DOHH2 (cell line): ENCODE data around the gene PSG1.
"Not testable (repeated sequence)": the region's sequence is repeated elsewhere in the genome, so short reads cannot be mapped to it uniquely, and the experiment has no call there.

Experiments used
- H3F3A ChIP-seq: fragments of 200-600 bp; sonication (generic), shearing (Covaris generic); 2 replicates; pipeline ENCODE4 v1.6.0; 2016; ENCODE audit warnings: antibody characterized with exemption, mild to moderate bottlenecking; ENCODE audit not compliant: control insufficient read depth, insufficient read depth
- H3K27ac ChIP-seq: fragments of 200-600 bp; sonication (generic); 2 replicates; pipeline ENCODE4 v1.5.1; 2014; ENCODE audit warnings: low read depth, mild to moderate bottlenecking, low read length, moderate library complexity
- H3K27me3 ChIP-seq: fragments of 200-600 bp; sonication (generic); 2 replicates; pipeline ENCODE4 v1.6.1; 2014; ENCODE audit warnings: mild to moderate bottlenecking, low read length, mixed read lengths; ENCODE audit not compliant: control insufficient read depth
- H3K36me3 ChIP-seq: fragments of 200-600 bp; sonication (generic); 2 replicates; pipeline ENCODE4 v1.6.1; 2014; ENCODE audit warnings: mild to moderate bottlenecking, low read length, moderate library complexity, mixed read lengths; ENCODE audit not compliant: control insufficient read depth
- H3K4me1 ChIP-seq: fragments of 200-600 bp; sonication (generic); 2 replicates; pipeline ENCODE4 v1.6.1; 2014; ENCODE audit warnings: mild to moderate bottlenecking, low read length, mixed read lengths; ENCODE audit not compliant: control insufficient read depth
- H3K4me2 ChIP-seq: fragments of 200-600 bp; sonication (generic); 2 replicates; pipeline ENCODE4 v1.6.0; 2014; ENCODE audit warnings: mild to moderate bottlenecking, low read length, moderate library complexity
- H3K4me3 ChIP-seq: fragments of 200-600 bp; sonication (generic); 2 replicates; pipeline ENCODE4 v1.5.1; 2014; ENCODE audit warnings: mild to moderate bottlenecking, low read length, mixed read lengths
- H3K79me2 ChIP-seq: fragments of 200-600 bp; sonication (generic); 2 replicates; pipeline ENCODE4 v1.6.1; 2014; ENCODE audit warnings: mild to moderate bottlenecking, low read length, mixed read lengths; ENCODE audit not compliant: control insufficient read depth
- H3K9me2 ChIP-seq: fragments of 200-600 bp; sonication (generic); replicated peaks from 2 replicates; pipeline ENCODE4 v1.6.1; 2014; ENCODE audit warnings: mild to moderate bottlenecking, low read length, mixed read lengths; ENCODE audit not compliant: control insufficient read depth
- H3K9me3 ChIP-seq: fragments of 200-600 bp; sonication (generic); 2 replicates; pipeline ENCODE4 v1.6.1; 2014; ENCODE audit warnings: antibody characterized with exemption, low read length, mixed read lengths; ENCODE audit not compliant: control insufficient read depth, insufficient read depth
- H4K20me1 ChIP-seq: fragments of 200-600 bp; sonication (generic); 2 replicates; pipeline ENCODE4 v1.6.0; 2014; ENCODE audit warnings: low read depth, mild to moderate bottlenecking, antibody characterized with exemption, low read length, moderate library complexity; ENCODE audit not compliant: control insufficient read depth, insufficient read depth
- CTCF ChIP-seq: fragments of 200-600 bp; sonication (generic); IDR thresholded peaks from one replicate; pipeline ENCODE4 v1.5.1; 2014; ENCODE audit warnings: antibody characterized with exemption, mild to moderate bottlenecking, low read depth, low read length; ENCODE audit not compliant: poor library complexity, severe bottlenecking
- EZH2phosphoT487 ChIP-seq: fragments of 200-600 bp; sonication (generic); IDR thresholded peaks from 2 replicates; pipeline ENCODE4 v1.6.1; 2017; ENCODE audit warnings: borderline replicate concordance, mild to moderate bottlenecking, antibody characterized with exemption, low read length, moderate library complexity, mixed read lengths

PSG1 gene

GRCh38 chr19:42874901-42875813 is 4.4 kb downstream of the PSG1 start:
- not testable (repeated sequence) for H3K27me3 ChIP-seq, H3K27ac ChIP-seq, H4K20me1 ChIP-seq, H3K4me3 ChIP-seq, H3K9me2 ChIP-seq, H3K4me1 ChIP-seq, H3K79me2 ChIP-seq, H3K36me3 ChIP-seq, H3F3A ChIP-seq, H3K9me3 ChIP-seq, H3K4me2 ChIP-seq

GRCh38 chr19:42874136-42874535 is 5.4 kb downstream of the PSG1 start:
- H4K20me1 ChIP-seq, H3K27me3 ChIP-seq, H3K9me2 ChIP-seq, H3K27ac ChIP-seq, H3K4me3 ChIP-seq, H3K79me2 ChIP-seq, H3K4me2 ChIP-seq, H3K9me3 ChIP-seq, H3K4me1 ChIP-seq, H3K36me3 ChIP-seq, H3F3A ChIP-seq: not testable (repeated sequence)

GRCh38 chr19:42872608-42873007 is 6.9 kb downstream of the PSG1 start:
- Histone ChIP-seq H3K27me3 (no peaks in the 10 kb centered on the region), H3K9me3 (no peaks in the 10 kb centered on the region), H3K4me1 (no peaks in the 10 kb centered on the region), H3K36me3 (no peaks in the 10 kb centered on the region), H3F3A (no peaks in the 10 kb centered on the region), H3K79me2 (no peaks in the 10 kb centered on the region), H3K4me2 (no peak overlapping the region), H3K27ac (no peak overlapping the region), H3K9me2 (no peaks in the 10 kb centered on the region), H4K20me1 (no peaks in the 10 kb centered on the region), H3K4me3 (no peak overlapping the region)
- no peak for TF ChIP-seq EZH2phosphoT487
- TF ChIP-seq CTCF: no peak

- TF ChIP-seq CTCF: peak; percentile 40
- no peak for TF ChIP-seq EZH2phosphoT487
- no peaks in the 10 kb centered on the region for H3K4me1 ChIP-seq
- H4K20me1 ChIP-seq: no peaks in the 10 kb centered on the region
- H3K9me3 ChIP-seq: no peaks in the 10 kb centered on the region
- no peaks in the 10 kb centered on the region for H3K79me2 ChIP-seq
- no peak overlapping the region for H3K27ac ChIP-seq
- H3K9me2 ChIP-seq: no peaks in the 10 kb centered on the region
- no peak overlapping the region for H3K4me2 ChIP-seq
- H3F3A ChIP-seq: no peaks in the 10 kb centered on the region
- H3K27me3 ChIP-seq: no peaks in the 10 kb centered on the region
- no peaks in the 10 kb centered on the region for H3K36me3 ChIP-seq
- H3K4me3 ChIP-seq: no peak overlapping the region
Measured at GRCh38 chr19:42857544-42857867, 22.0 kb downstream of the PSG1 start.
